ENCODE data around the gene EVI5. TPM values are rescaled to one million over a fixed set of nuclear protein-coding genes. Genes with fewer than 3 reads are reported as not detected.

Gene EVI5
- total RNA-seq, 1 experiment from 2014 or later = 31.6 TPM

- BruUV-seq (replicated peaks) = no TSS peak
- Histone ChIP-seq H3K4me3 (ENCODE audit: low read depth, low read length, poor library complexity, severe bottlenecking) (no peak overlapping the region), H3K27me3 (replicated peaks; ENCODE audit: insufficient read depth, low read depth, low read length, poor library complexity) (no peaks in the 10 kb centered on the region), H3K4me1 (ENCODE audit: insufficient read depth, low read length, poor library complexity, severe bottlenecking) (peaks cover 24% of the 10 kb centered on the region), H3K36me3 (ENCODE audit: insufficient read depth, low read length, poor library complexity, severe bottlenecking) (no peaks in the 10 kb centered on the region), H3K9me3 (ENCODE audit: low read depth, low read length, poor library complexity, severe bottlenecking) (no peaks in the 10 kb centered on the region), H3K27ac (ENCODE audit: low read depth, low read length, poor library complexity, severe bottlenecking) (no peak overlapping the region)
- intact Hi-C loops (cut with micrococcal nuclease; ENCODE audit: unreplicated experiment) = no loop called here
- CTCF ChIA-PET = no interaction called here
- DNase-seq (ENCODE audit: low spot score) = no peak
- POLR2A ChIA-PET (ENCODE audit: low non-redundant PET) = no interaction called here
- no peak for TF ChIP-seq EZH2 (IDR thresholded peaks at IDR 0.05; ENCODE audit: borderline replicate concordance, low read depth, low read length, poor library complexity, severe bottlenecking)
- TF ChIP-seq, protein P1, sequence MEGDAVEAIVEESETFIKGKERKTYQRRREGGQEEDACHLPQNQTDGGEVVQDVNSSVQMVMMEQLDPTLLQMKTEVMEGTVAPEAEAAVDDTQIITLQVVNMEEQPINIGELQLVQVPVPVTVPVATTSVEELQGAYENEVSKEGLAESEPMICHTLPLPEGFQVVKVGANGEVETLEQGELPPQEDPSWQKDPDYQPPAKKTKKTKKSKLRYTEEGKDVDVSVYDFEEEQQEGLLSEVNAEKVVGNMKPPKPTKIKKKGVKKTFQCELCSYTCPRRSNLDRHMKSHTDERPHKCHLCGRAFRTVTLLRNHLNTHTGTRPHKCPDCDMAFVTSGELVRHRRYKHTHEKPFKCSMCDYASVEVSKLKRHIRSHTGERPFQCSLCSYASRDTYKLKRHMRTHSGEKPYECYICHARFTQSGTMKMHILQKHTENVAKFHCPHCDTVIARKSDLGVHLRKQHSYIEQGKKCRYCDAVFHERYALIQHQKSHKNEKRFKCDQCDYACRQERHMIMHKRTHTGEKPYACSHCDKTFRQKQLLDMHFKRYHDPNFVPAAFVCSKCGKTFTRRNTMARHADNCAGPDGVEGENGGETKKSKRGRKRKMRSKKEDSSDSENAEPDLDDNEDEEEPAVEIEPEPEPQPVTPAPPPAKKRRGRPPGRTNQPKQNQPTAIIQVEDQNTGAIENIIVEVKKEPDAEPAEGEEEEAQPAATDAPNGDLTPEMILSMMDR (conservative IDR thresholded peaks at IDR 0.05; ENCODE audit: low read depth, low read length) = no peak
These were observed 265.9 kb downstream of the EVI5 start for GRCh38 chr1:92519043-92519442.

- no TSS peak for BruUV-seq (replicated peaks)
- no peaks in the 10 kb centered on the region for H3K27me3 ChIP-seq (replicated peaks; ENCODE audit: insufficient read depth, low read depth, low read length, poor library complexity)
- no peak for DNase-seq (ENCODE audit: low spot score)
- H3K4me1 ChIP-seq (ENCODE audit: insufficient read depth, low read length, poor library complexity, severe bottlenecking) = peaks cover 24% of the 10 kb centered on the region
- ChIA-PET CTCF (interaction anchor here (0.6 kb wide), 1 partner anchor 285 kb away, joined by 3 read pairs; no protein-coding TSS in a partner anchor), POLR2A (ENCODE audit: low non-redundant PET) (interaction anchor here (0.6 to 0.7 kb wide), 2 partner anchors 223 to 1099 kb away, joined by 3 to 5 read pairs; no protein-coding TSS in a partner anchor)
- H3K27ac ChIP-seq (ENCODE audit: low read depth, low read length, poor library complexity, severe bottlenecking) = peak overlapping the region; percentile 59
- no peak overlapping the region for H3K4me3 ChIP-seq (ENCODE audit: low read depth, low read length, poor library complexity, severe bottlenecking)
- intact Hi-C loops (cut with micrococcal nuclease; ENCODE audit: unreplicated experiment) = no loop called here
- TF ChIP-seq, protein P1 (conservative IDR thresholded peaks at IDR 0.05; ENCODE audit: low read depth, low read length) = no peak
- no peak for TF ChIP-seq EZH2 (IDR thresholded peaks at IDR 0.05; ENCODE audit: borderline replicate concordance, low read depth, low read length, poor library complexity, severe bottlenecking)
- no peaks in the 10 kb centered on the region for H3K36me3 ChIP-seq (ENCODE audit: insufficient read depth, low read length, poor library complexity, severe bottlenecking)
- no peaks in the 10 kb centered on the region for H3K9me3 ChIP-seq (ENCODE audit: low read depth, low read length, poor library complexity, severe bottlenecking)
These were observed 268.3 kb downstream of the EVI5 start for GRCh38 chr1:92516574-92516973.

DNA sequence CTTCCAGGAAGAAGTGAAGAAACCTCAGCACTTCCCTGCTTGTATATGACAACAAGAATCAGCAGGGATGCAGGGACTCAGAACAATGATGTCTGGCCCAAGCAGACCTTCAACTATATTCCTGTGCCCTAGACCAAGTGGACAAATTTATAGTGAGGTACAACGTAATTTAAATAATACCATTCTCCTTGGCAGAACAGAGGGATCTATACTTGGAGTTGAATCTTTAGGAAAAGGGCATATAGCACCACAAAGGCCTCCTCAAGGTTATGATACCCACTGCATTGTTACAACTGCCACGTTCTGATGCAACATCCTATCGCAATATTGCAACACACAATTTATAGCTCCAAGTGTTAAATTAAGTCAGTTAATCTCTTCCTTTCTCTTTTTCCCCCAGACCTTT, 269.1 kb downstream of the EVI5 start:
- POLR2A ChIA-PET (ENCODE audit: low non-redundant PET) = interaction anchor here (0.6 to 0.7 kb wide), 2 partner anchors 222 to 1098 kb away, joined by 3 to 5 read pairs; no protein-coding TSS in a partner anchor
- H3K9me3 ChIP-seq (ENCODE audit: low read depth, low read length, poor library complexity, severe bottlenecking) = no peaks in the 10 kb centered on the region
- no peak for TF ChIP-seq EZH2 (IDR thresholded peaks at IDR 0.05; ENCODE audit: borderline replicate concordance, low read depth, low read length, poor library complexity, severe bottlenecking)
- TF ChIP-seq, protein P1 (conservative IDR thresholded peaks at IDR 0.05; ENCODE audit: low read depth, low read length) = no peak
- no peaks in the 10 kb centered on the region for H3K27me3 ChIP-seq (replicated peaks; ENCODE audit: insufficient read depth, low read depth, low read length, poor library complexity)
- peak overlapping the region; percentile 59 for H3K27ac ChIP-seq (ENCODE audit: low read depth, low read length, poor library complexity, severe bottlenecking)
- peaks cover 24% of the 10 kb centered on the region for H3K4me1 ChIP-seq (ENCODE audit: insufficient read depth, low read length, poor library complexity, severe bottlenecking)
- intact Hi-C loops (cut with micrococcal nuclease; ENCODE audit: unreplicated experiment) = no loop called here
- H3K4me3 ChIP-seq (ENCODE audit: low read depth, low read length, poor library complexity, severe bottlenecking) = no peak overlapping the region
- peak; percentile 66 for DNase-seq (ENCODE audit: low spot score)
- CTCF ChIA-PET = no interaction called here
- no TSS peak for BruUV-seq (replicated peaks)
- no peaks in the 10 kb centered on the region for H3K36me3 ChIP-seq (ENCODE audit: insufficient read depth, low read length, poor library complexity, severe bottlenecking)
